ENCODE data around the gene GDF2.

Gene GDF2

DNA sequence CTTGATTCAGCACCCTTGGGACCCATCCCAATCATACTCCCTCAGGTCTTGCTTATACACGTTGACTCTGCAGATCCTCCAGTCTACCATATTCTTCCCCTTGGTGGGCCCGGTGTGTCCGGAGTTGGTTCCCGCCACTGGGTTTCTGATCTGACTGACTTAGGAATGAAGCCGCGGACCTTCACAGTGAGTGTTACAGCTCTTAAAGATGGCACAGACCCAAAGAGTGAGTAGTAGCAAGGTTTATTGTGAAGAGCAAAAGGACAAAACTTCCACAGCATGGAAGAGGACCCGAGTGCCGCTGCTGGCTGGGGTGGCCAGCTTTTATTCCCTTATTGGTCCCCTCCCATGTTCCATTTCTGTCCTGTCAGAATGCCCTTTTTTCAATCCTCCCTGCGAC lies 28.2 kb upstream of the GDF2 start:
- FAIRE-seq: no peak

DNA sequence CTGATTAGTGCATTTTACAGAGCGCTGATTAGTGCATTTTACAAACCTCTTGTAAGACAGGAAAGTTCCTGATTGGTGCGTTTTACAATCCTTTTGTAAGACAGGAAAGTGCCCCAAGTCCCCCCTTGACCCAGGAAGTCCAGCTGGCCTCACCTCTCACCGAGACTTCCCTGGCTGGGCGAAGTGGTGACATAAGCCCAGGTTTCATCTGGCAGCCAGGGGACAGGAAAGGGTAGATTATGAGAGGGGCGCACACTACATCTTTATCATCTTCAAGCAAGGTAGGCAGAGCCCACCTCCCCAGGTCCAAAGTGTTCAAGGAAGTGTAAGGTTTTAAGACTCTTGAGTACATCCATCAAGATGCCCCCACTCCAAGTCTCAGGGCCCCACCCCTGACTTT lies 27.8 kb upstream of the GDF2 start:
- no peak for FAIRE-seq

DNA sequence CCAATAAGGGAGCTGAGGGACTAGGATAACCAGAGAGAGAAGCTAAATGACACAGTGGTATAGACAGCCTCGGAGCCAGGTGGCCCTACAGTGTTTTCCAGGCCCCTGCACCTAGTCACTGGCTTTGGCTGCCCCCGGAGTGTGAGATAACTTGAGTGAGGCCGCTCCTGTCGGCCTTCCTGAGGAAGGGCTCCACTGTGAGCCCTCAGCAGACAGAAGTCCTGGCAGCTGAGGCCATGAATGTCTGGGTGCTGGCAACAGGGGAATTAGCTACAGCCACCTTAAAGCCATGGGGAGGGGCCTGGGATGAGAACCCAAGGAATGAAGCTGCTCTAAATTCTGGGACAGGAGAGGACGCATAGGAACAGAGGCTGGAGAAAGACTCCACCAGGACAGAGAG lies 26.8 kb upstream of the GDF2 start:
- FAIRE-seq: no peak

DNA sequence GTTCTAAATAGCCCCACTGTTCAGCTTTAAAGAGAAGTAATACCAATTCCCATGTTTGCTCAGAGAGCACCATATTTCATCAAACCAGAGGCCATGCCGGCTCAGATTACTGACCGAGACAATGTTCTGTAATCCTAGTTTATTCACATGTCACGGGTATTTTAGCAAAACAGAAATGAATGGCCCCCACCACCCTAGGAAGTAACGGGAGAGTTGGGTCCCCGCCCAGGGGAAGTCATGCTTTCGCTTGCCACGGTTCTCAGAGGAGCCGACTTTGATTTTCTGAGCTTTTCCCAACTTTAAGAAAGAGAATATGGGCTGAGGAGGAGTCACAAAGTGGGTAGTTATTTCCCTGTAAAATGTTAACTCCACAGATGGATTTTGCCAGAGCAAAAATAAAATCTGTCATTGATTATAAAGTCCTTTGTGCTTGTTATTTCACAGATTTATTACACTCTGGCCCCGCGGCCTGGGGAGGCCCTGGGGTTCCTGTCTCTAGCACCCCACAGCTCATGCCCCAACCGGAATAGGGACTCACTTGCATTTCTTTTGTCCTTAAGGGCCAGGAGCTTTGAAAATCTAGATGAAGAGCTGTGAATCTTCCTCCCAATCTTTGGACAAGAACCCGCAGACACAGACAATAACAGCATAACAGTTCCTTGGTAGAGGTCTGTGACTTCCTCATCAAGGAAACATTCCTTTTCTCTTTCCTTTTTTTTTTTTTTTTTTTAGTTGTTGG lies 25.9 kb upstream of the GDF2 start:
- FAIRE-seq: no peak

DNA sequence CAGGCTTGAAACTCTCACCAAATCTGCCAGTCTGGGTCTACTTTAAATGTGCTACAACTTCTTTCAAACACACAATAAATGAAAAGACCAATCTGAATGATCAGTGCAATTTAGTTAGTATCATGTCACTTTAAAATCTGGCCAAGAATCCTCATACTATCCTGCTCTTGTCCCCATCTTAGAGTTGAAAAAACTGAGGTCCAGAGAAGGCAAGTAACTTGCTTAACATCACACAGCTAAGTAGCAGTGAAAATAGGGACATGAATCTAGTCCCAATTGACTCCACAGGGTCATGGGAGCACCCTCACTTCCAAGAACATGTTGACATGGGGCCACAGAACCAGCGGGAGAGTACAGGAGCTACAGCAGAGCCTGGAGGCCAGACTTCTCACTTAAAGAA lies 25.3 kb upstream of the GDF2 start:
- FAIRE-seq: no peak

DNA sequence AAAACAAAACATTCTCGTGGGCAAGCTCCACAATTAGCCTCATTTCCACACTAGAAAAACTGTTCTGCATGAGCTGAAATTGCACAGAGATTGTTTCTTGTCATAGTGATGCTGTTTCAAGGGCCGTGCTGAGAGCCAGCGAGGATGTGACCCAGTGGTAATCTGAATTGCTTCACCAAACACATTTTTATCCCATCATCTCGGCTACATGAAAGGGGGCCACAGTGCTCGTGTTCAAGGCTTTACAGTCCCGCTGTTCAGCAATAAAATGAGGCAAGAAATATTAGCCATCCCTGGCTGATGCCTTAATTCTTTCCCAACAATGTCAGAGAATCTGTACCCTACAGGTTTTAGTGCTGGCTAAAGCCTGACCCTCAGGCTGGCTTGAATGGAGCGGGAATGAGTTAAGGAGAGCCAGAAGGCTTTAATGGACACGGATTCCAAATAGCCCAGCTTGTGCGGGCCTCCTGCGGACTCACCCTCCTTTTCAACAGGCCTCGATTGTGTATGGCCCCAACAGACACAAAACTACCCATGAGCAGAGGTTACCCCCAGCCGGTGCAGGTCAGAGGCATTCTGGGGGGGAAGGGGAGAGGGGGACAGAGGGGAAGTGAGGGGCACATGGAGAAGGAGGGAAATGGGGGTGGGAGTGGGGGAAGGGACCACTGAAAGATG lies 24.3 kb upstream of the GDF2 start:
- FAIRE-seq: no peak

DNA sequence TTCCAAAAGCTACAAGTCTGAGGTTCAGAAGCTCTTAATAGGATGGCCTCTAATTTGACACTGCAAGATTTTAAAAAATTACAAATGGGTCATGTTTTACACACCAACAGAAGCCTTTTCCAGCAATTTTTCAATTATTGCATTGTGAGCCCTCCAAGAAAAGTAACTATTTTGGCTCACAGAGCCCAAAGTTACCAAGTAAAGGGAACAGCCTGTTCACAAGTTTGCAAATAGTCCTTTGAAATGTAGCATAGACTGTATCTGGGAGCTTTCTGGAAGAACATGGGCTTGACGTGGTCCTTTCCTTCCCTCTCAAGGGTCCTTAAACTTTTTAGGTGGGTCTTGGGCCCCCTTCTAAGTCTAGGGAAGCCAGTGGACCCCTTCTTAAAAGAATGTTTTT lies 23.5 kb upstream of the GDF2 start:
- no peak for FAIRE-seq

DNA sequence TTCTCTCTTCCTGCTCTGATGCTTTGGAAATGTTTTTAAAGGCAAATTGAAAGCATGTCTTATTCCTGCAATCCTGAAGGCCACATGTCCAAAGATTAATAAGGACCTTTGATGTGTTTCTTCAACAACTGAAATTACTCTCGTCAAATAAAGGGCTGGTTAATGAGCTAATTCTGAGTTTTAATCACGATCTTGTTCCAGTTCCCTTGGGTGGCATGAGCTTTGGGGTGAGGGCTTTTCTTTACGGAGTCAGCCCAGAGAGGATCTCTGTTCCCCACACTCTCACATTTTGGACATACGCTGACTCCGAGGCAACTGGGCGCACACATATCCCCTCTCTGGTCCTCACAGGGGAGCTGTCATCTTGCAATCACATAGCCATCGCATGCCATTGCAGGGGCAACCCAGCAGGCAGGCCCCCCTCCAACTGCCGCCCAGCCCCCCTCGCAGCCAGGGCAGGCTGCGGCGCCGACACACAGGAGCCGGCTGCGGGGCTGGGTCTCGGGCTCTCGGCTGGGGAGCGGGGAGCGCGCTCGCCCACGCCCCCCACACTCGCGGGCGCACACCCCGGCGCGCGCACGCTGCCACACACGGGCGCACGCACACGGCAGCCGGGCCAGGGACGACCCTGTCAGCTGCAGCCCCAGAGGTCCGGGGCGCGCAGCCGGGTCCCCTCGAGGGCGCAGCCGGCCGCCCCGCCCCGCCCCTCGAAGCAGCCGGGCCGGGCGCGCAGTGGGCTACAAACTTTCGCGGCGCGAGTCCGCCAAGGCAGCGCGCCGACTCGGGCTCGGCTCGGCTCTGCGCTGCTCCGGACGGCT lies 22.4 kb upstream of the GDF2 start, which contains the start of gene GDF10:
TSS of gene GDF10 (plus strand) at position 587 of the 818 bp plus-strand sequence. CDS start 455 bp downstream, outside the sequence.
- FAIRE-seq: no peak

DNA sequence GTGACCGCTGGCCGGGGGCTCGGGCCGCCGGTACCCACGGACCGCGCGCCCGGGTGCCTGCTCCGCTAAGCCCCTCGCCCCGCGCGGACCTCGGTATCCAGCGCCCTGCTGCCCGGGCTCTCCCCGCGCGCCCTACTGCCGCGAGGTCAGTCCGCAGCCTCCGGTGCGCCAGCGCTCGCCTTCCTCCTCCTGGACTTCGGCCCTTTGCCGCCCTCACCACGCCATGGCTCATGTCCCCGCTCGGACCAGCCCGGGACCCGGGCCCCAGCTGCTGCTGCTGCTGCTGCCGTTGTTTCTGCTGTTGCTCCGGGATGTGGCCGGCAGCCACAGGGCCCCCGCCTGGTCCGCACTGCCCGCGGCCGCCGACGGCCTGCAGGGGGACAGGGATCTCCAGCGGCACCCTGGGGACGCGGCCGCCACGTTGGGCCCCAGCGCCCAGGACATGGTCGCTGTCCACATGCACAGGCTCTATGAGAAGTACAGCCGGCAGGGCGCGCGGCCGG lies 21.8 kb upstream of the GDF2 start:
- FAIRE-seq: no peak

DNA sequence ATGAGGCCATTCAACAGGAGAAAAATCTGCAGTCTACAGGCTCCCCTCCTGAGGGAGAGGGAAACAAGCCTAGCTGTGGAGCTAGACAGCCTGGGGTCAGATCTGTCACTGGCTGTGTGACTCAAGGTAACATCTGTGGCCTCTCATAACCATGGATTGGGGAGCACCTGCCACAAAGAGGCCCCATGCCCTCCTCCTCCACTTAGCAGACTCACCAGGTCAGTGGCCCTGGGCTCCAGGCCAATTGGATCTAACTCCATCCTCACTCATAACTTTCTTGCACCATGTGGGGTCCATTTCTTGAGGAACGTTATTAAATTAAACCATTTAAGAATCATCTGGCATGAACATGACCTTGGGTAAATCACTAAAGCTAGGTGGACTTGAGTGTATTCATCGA lies 20.4 kb upstream of the GDF2 start:
- no peak for FAIRE-seq

DNA sequence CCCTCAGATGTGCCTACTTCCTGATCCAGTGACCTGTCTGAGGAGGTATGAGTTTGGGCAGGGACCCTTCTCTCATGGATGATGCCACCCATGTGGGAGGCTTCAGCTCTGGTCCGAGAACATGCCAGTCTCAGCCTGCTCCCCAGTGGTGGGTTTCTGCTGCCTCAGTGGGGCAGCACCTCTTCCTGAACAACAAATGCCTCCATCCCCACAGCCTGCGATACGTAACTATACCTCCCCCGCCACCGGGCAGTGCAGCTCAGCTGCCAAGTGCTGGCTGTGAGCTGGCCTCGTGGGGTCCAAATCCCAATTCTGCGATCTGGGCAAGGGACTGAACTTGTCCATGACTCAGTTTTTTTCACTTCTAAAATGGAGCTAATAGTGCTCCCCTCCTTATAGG lies 19.1 kb upstream of the GDF2 start:
- no peak for FAIRE-seq

DNA sequence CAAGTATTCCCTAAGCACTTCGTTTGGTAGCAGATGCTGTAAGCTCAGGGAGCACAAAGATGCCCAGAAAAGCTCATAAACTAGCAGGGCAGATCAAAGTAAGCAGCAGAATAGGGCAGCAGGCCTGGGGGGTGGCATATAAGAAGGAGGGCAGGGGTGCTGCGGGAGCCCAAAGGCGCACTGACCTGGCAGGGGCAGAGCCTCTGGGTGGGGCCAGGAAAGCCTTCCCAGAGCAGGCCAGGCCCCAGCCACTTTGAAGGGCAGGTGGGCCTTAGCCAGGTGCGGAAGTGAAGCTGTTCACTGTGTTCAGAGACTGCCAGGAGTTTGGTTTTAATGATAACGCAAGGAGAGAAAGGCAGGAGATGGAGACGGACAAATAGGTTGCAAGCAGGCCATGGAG lies 18.4 kb upstream of the GDF2 start:
- no peak for FAIRE-seq

DNA sequence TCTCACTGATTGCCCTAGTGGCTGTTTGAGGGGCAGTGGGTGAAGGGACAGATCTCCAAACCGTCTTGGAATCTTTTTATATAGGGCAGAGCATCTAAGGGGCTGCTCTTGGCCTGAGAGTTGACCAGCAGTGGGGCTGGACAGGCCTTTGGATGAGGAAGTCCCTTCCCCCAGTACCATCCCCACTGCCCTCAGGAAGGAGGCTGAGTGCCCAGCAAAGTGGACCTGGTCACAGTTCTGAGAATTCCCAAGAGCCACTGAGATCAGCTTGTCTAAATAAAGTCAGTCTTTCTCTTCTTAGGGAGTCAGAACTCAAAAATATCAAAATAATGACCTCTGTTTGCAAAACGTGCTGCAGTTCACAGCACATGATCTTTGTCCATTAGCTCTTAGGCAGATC lies 16.7 kb upstream of the GDF2 start:
- FAIRE-seq: no peak

DNA sequence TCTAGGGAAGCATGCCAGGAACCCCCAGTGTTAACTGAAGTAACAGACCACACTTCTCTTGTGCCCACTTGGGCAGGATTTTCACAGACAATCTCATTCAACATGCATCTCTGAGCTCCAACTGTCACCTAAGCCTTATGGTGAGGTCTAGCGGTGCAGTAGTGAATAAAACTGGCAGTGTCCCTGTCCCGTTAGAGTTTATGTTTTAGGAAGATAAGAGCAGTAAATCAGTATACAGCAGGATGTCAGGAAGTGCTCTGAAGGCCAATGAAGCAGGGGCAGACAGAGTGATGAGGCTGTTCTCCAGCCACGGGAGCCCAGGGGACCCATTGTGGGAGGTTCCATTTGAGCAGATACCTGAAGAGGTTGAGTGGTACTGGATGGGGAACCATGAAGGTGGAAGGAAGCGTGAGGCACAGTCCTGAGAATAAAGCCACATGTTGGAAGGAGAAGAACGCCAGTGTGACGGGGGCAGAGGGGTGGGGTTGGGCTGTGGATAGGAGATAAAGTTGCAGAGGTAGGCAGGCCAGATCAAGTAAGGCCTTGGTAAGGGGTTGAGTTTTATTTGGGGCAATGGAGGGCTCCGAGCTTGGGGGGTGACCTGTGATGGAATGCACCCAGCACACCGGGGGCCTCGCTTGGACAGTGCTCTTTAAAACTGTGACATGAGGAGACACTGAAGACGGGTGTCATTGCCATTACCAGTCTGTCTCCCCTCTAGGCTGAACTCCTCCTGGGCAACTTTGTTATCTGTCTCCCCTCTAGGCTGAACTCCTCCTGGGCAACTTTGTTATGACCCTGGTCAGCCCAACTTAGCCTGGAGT lies 15.7 kb upstream of the GDF2 start:
- no peak for FAIRE-seq

DNA sequence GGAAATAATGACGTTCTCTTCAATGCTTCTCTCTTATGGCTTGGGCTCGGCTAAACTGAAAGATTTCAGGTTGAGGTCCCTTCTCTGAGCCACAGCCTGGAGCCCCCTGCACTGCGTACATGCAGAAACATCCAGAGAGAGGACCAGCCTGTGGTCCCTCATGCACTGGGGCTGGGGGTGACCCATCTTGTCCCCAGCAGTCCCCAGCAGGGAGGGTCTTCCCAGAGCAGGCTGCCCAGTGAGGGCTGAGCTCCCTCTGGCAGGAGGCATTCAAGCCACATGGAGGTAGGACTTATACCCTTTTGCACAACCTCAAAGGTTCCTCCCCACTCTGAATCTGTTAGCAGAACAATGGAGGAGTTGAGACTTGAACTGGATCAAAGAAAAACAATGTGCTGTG lies 14.9 kb upstream of the GDF2 start:
- no peak for FAIRE-seq

DNA sequence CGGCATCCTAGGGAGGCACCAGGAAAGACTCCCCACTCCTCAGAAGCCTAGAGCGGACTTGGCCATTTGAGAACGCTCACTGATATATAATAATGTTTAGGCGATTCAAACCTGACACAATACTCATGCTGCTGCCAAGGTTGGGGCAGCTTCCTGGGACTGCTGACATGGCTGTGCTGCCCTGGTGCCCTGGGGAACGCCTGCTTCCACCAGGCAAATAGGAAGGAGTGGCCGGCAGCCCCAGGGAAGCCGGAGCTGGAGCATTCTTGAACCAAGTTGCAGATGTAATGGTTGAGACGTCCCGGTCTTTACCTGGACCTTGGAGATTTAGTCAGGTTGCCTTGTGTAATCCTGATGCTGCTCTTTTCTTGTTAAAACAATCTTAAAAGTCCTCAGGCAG lies 13.5 kb upstream of the GDF2 start:
- no peak for FAIRE-seq

DNA sequence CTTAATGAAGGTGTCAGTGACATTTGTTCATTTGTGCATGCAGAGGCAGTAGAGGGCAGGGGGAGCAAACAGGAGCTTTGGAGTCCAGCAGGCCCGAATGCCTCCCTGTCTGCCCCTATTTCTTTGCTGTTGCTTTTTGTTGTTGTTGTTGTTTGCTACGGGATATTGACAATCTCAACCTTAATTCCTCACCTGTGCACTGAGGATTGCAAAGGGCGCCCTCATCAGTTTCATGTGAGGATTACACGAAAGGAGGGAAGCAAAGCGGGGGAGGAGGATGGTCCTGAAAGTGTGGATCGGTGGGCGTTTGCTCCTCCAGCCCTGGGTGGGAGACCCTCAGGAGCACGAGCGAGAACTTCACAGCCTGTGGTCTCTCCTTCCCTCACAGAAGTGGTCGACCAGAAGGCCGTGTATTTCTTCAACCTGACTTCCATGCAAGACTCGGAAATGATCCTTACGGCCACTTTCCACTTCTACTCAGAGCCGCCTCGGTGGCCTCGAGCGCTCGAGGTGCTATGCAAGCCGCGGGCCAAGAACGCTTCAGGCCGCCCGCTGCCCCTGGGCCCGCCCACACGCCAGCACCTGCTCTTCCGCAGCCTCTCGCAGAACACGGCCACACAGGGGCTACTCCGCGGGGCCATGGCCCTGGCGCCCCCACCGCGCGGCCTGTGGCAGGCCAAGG lies 12.7 kb upstream of the GDF2 start:
- no peak for FAIRE-seq

DNA sequence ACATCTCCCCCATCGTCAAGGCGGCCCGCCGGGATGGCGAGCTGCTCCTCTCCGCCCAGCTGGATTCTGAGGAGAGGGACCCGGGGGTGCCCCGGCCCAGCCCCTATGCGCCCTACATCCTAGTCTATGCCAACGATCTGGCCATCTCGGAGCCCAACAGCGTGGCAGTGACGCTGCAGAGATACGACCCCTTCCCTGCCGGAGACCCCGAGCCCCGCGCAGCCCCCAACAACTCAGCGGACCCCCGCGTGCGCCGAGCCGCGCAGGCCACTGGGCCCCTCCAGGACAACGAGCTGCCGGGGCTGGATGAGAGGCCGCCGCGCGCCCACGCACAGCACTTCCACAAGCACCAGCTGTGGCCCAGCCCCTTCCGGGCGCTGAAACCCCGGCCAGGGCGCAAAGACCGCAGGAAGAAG lies 12.2 kb upstream of the GDF2 start:
- FAIRE-seq: no peak

DNA sequence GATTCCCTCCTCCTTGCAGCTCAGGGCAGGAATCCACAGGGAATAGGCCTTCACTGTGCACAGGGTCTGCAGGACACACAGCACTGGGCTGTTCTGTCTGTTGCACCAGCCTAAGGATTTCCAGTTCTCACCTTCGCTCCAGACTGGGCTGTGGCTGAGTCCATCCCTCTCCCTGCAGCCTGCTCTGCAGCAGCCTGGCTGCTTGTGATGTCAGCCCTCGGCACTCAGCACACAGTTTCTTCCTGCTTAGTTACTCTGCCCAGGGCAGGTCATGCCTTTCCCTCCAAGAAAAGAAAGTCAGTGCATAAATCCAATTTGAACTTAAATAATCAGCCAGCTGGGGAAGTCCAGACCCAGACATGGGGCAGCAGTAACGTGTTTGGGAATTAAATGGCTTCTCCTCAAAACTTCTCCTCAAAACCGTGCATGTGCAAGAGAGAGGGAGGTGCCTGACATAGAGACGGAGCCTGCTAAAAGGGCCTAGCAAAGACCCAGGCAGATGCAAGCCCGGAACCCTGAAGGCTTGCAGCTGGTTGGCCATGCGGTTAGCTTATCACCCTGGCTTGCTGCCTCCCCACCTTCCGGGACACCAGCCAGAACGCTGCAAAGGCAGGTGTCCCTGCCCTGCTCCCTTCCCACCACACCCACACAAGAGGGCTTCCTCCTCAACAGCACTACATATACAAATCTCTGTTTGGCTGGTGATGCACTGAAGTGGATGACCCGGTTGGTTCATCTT lies 10.9 kb upstream of the GDF2 start:
- no peak for FAIRE-seq

DNA sequence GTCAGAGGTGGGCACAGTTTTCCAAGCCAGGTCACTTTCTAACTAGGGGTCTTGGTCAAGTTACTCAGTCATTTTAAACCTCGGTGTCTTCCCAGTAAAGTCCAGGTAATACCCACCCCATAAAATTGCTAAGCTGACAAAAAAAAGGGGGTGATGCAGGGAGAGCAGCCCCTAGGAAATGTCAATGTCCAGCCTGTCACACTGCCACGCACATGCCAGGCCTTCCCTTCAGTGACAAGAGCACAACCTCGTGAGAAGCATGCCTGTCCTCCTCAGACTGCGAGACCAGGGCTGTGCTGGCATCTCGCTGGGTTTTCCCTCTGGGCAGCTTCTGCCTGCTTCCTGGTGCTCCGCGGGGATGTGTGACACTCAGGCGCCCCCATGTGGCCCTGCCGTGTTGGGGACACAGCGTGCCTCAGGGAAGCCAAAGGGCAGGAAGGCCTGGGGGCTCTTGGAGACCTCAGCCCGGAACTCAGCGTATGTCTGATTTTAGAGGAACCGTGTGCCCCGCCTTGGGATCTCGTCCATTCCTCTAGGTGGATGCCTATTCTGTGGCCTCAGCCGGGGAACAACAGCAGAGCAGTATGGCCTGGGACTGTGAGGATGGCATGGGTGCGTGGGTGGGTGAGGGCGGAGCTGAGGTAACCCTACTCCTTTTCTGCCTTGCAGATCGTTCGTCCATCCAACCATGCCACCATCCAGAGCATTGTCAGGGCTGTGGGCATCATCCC lies 10.2 kb upstream of the GDF2 start:
- FAIRE-seq: no peak

DNA sequence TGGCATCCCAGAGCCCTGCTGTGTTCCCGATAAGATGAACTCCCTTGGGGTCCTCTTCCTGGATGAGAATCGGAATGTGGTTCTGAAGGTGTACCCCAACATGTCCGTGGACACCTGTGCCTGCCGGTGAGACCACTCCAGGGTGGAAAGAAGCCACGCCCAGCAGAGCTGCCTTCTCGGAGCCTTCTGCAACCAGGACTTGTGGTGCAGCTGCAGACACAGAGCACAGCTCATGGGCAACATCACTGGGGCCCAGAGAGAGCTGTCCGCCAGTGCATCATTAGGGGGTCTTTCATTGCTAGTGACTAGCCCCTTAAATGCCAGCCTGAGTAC lies 9.6 kb upstream of the GDF2 start:
- FAIRE-seq: no peak
